Nephron (organoid): ENCODE results near the gene PROK2.

ENCODE experiments used
- H3K27ac Mint-ChIP-seq, 3 experiments: 2 replicates each; pipeline ENCODE4 v1.8.0; 2020; ENCODE audit warnings: mixed read lengths in 3 of 3, mild to moderate bottlenecking in 2 of 3, moderate library complexity in 1 of 3
- H3K27me3 Mint-ChIP-seq: 2 replicates; pipeline ENCODE4 v1.8.0; 2021; ENCODE audit warnings: low read depth, mild to moderate bottlenecking, moderate library complexity, mixed read lengths
- H3K36me3 Mint-ChIP-seq: 2 replicates; pipeline ENCODE4 v1.8.0; 2020; ENCODE audit warnings: low read depth, mixed read lengths
- H3K4me1 Mint-ChIP-seq: 2 replicates; pipeline ENCODE4 v1.8.0; 2020; ENCODE audit warnings: mixed read lengths
- H3K4me3 Mint-ChIP-seq, 3 experiments: 2 replicates each; pipeline ENCODE4 v1.8.0; 2020; ENCODE audit warnings: mild to moderate bottlenecking in 3 of 3, mixed read lengths in 3 of 3, moderate library complexity in 2 of 3
- H3K9me3 Mint-ChIP-seq: 2 replicates; pipeline ENCODE4 v1.8.0; 2020; ENCODE audit warnings: mixed read lengths
- TF ChIP-seq, protein P1 (sequence below), 3 experiments: fragments of 200-600 bp; sonication (generic); IDR thresholded peaks; one replicate each; pipeline ENCODE4 v1.5.0; 2021; ENCODE audit warnings: antibody characterized with exemption in 3 of 3; ENCODE audit not compliant: unreplicated experiment in 3 of 3

The PROK2 gene

GRCh38 chr3:71797455-71797854 lies 12.5 kb upstream of the PROK2 start:
- H3K4me1 Mint-ChIP-seq: no peaks in the 10 kb centered on the region
- H3K4me3 Mint-ChIP-seq: no peak overlapping the region
- H3K27me3 Mint-ChIP-seq: peaks cover 51% of the 10 kb centered on the region
- H3K9me3 Mint-ChIP-seq: no peaks in the 10 kb centered on the region
- TF ChIP-seq, protein P1, sequence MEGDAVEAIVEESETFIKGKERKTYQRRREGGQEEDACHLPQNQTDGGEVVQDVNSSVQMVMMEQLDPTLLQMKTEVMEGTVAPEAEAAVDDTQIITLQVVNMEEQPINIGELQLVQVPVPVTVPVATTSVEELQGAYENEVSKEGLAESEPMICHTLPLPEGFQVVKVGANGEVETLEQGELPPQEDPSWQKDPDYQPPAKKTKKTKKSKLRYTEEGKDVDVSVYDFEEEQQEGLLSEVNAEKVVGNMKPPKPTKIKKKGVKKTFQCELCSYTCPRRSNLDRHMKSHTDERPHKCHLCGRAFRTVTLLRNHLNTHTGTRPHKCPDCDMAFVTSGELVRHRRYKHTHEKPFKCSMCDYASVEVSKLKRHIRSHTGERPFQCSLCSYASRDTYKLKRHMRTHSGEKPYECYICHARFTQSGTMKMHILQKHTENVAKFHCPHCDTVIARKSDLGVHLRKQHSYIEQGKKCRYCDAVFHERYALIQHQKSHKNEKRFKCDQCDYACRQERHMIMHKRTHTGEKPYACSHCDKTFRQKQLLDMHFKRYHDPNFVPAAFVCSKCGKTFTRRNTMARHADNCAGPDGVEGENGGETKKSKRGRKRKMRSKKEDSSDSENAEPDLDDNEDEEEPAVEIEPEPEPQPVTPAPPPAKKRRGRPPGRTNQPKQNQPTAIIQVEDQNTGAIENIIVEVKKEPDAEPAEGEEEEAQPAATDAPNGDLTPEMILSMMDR (IDR thresholded peaks at IDR 0.05; ENCODE audit: unreplicated experiment in 3 of 3): no peak
- H3K27ac Mint-ChIP-seq: no peak overlapping the region
- no peaks in the 10 kb centered on the region for H3K36me3 Mint-ChIP-seq

GRCh38 chr3:71796290-71796689 lies 11.3 kb upstream of the PROK2 start:
- TF ChIP-seq, protein P1 (IDR thresholded peaks at IDR 0.05; ENCODE audit: unreplicated experiment in 3 of 3): no peak
- Mint-ChIP-seq H3K36me3 (no peaks in the 10 kb centered on the region), H3K27me3 (peaks cover 50% of the 10 kb centered on the region), H3K9me3 (no peaks in the 10 kb centered on the region), H3K4me3 (no peak overlapping the region), H3K27ac (no peak overlapping the region), H3K4me1 (no peaks in the 10 kb centered on the region)

DNA sequence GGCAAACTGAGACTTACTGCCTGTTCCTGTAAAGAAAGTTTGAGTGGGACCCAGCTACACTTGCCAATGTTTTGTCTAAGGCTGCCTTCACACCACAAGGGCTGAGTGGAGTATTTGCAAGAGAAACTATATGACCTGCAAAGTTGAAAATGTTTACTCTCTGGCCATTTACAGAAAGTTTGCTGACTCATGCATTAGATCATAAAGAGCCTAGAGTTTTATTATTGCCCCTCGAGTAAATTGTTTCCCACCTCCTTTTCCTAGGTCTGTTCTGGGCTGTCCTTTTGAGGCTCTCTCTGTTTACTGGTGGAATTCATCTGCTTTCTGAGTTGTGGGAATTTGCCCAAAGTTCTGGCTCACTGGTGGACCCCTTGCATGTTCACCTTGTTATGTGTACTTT lies 6.7 kb upstream of the PROK2 start:
- no peaks in the 10 kb centered on the region for H3K36me3 Mint-ChIP-seq
- no peak overlapping the region for H3K27ac Mint-ChIP-seq
- TF ChIP-seq, protein P1 (IDR thresholded peaks at IDR 0.05; ENCODE audit: unreplicated experiment in 3 of 3): no peak
- no peaks in the 10 kb centered on the region for H3K4me1 Mint-ChIP-seq
- no peaks in the 10 kb centered on the region for H3K9me3 Mint-ChIP-seq
- H3K27me3 Mint-ChIP-seq: peaks cover 61% of the 10 kb centered on the region
- no peak overlapping the region for H3K4me3 Mint-ChIP-seq

DNA sequence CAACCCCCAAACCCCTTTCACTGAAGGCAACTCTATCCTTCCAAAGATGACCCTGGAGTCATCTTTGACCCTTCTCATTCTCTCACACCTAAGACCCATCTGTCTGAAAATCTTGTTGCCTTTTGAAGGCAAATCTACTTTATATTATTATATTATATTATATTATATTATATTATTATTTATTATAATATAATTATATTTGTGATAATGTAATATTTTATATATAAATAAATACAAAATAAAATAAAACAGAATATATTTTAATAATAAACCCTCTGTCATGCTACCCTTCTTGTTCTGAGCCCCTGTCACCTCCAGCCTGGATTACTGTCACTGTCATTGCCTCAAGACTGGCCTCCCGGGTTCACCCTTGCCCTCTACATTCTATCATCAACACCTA lies 5.0 kb upstream of the PROK2 start:
- no peaks in the 10 kb centered on the region for H3K36me3 Mint-ChIP-seq
- peaks cover 64% of the 10 kb centered on the region for H3K27me3 Mint-ChIP-seq
- TF ChIP-seq, protein P1 (IDR thresholded peaks at IDR 0.05; ENCODE audit: unreplicated experiment in 3 of 3): no peak
- H3K27ac Mint-ChIP-seq: no peak overlapping the region
- no peak overlapping the region for H3K4me3 Mint-ChIP-seq
- H3K4me1 Mint-ChIP-seq: peaks cover 12% of the 10 kb centered on the region
- H3K9me3 Mint-ChIP-seq: no peaks in the 10 kb centered on the region

DNA sequence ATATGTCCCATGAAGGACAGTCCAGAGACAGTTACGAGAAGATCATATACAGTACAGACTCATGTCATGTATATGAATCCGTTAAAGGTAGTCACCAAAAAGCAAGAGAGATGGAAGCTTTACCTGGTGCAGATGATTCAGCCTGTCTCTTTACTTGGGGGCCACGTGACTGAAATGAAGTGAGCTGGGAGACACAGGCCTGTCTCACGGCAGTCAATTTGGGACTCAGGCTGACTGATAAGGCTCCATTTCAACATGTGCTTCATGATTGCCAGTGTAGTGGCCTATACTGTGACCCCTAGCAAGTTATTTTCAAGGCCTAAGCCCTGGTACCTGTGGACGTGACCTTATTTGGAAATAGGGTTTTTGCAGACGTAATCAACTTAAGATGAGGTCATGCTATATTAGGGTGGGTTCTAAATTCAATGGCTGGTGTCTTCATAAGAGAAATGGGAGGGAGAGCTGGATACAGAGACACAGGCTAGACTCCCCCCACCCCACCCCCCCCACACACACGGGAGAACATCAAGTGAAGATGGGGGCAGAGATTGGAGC lies 3.0 kb upstream of the PROK2 start:
- no peaks in the 10 kb centered on the region for H3K36me3 Mint-ChIP-seq
- H3K9me3 Mint-ChIP-seq: no peaks in the 10 kb centered on the region
- no peak overlapping the region for H3K27ac Mint-ChIP-seq
- peaks cover 71% of the 10 kb centered on the region for H3K27me3 Mint-ChIP-seq
- peaks cover 20% of the 10 kb centered on the region for H3K4me1 Mint-ChIP-seq
- H3K4me3 Mint-ChIP-seq: no peak overlapping the region
- TF ChIP-seq, protein P1 (IDR thresholded peaks at IDR 0.05; ENCODE audit: unreplicated experiment in 3 of 3): no peak

- TF ChIP-seq, protein P1 (IDR thresholded peaks at IDR 0.05; ENCODE audit: unreplicated experiment in 3 of 3): no peak
- H3K27ac Mint-ChIP-seq: no peak overlapping the region
- no peaks in the 10 kb centered on the region for H3K36me3 Mint-ChIP-seq
Measured at GRCh38 chr3:71786551-71786950, 1.6 kb upstream of the PROK2 start.

More at GRCh38 chr3:71786551-71786950, 1.6 kb upstream of the PROK2 start:
- peaks cover 84% of the 10 kb centered on the region for H3K27me3 Mint-ChIP-seq
- no peak overlapping the region for H3K4me3 Mint-ChIP-seq
- no peaks in the 10 kb centered on the region for H3K9me3 Mint-ChIP-seq
- peaks cover 20% of the 10 kb centered on the region for H3K4me1 Mint-ChIP-seq
